GM12801 (cell line): ENCODE results near the gene UGT1A7.
"Not testable (repeated sequence)": the region's sequence is repeated elsewhere in the genome, so short reads cannot be mapped to it uniquely, and the experiment has no call there.

ENCODE experiments used
- CTCF ChIP-seq: IDR thresholded peaks from one replicate; pipeline ENCODE4 v1.5.1; 2011; ENCODE audit warnings: control low read depth; ENCODE audit not compliant: insufficient read length; ENCODE audit errors: extremely low read depth

The UGT1A7 gene

GRCh38 chr2:233681521-233682099 is at the start of gene UGT1A7:
Gene UGT1A7, plus strand, starts transcription at chr2:233681901. Its CDS starts 37 bp downstream, at chr2:233681938.
- no peak for TF ChIP-seq CTCF

- TF ChIP-seq CTCF: not testable (repeated sequence)
These were observed 45.4 kb upstream of the UGT1A7 start, which contains the start of gene UGT1A10 for GRCh38 chr2:233636306-233636705. Gene UGT1A10, plus strand, starts transcription at chr2:233636448. Its CDS starts 75 bp downstream, at chr2:233636523.

GRCh38 chr2:233638836-233639235 is 42.9 kb upstream of the UGT1A7 start:
- no peak for TF ChIP-seq CTCF

- no peak for TF ChIP-seq CTCF
These were observed 41.8 kb upstream of the UGT1A7 start for GRCh38 chr2:233639860-233640259.

GRCh38 chr2:233643128-233643527 is 38.6 kb upstream of the UGT1A7 start:
- TF ChIP-seq CTCF: no peak

GRCh38 chr2:233650981-233651380 is 30.7 kb upstream of the UGT1A7 start:
- TF ChIP-seq CTCF: no peak

GRCh38 chr2:233651430-233651829 is 30.3 kb upstream of the UGT1A7 start:
- no peak for TF ChIP-seq CTCF

- TF ChIP-seq CTCF: no peak
These were observed 27.2 kb upstream of the UGT1A7 start for GRCh38 chr2:233654501-233654900.
